NOMO-1 treated with dmso at 0.1 percent for 144 hours (cell line): ENCODE data around the gene OR6V1.
"Not testable (repeated sequence)": the region's sequence is repeated elsewhere in the genome, so short reads cannot be mapped to it uniquely, and the experiment has no call there.

Experiments used
- DNase-seq: peaks from one replicate; lab custom pipeline; 2025; ENCODE audit not compliant: unreplicated experiment; lab: John Stamatoyannopoulos, UW

Gene OR6V1

GRCh38 chr7:143042159-143042789, 9.9 kb upstream of the OR6V1 start:
- no peak for DNase-seq

GRCh38 chr7:143042790-143043271, 9.3 kb upstream of the OR6V1 start:
- DNase-seq: no peak

- DNase-seq: no peak
These were observed 8.8 kb upstream of the OR6V1 start for GRCh38 chr7:143043391-143043790.

- no peak for DNase-seq
These were observed 5.7 kb upstream of the OR6V1 start for GRCh38 chr7:143046426-143046851.

- peak; percentile 13 for DNase-seq
These were observed 4.8 kb upstream of the OR6V1 start for GRCh38 chr7:143047326-143047725.

GRCh38 chr7:143048827-143049226, 3.3 kb upstream of the OR6V1 start:
- DNase-seq: no peak

- DNase-seq: no peak
These were observed 2.8 kb upstream of the OR6V1 start for GRCh38 chr7:143049362-143049761.

- DNase-seq: no peak
These were observed 1.2 kb upstream of the OR6V1 start for GRCh38 chr7:143050931-143051330.

GRCh38 chr7:143054621-143055020, 2.5 kb downstream of the OR6V1 start:
- DNase-seq: no peak

GRCh38 chr7:143055754-143056153, 3.6 kb downstream of the OR6V1 start:
- DNase-seq: no peak

GRCh38 chr7:143063741-143064140, 11.6 kb downstream of the OR6V1 start:
- no peak for DNase-seq

GRCh38 chr7:143068446-143068845, 16.3 kb downstream of the OR6V1 start:
- DNase-seq: no peak

GRCh38 chr7:143069912-143070500, 17.9 kb downstream of the OR6V1 start:
- no peak for DNase-seq

GRCh38 chr7:143073556-143073955, 21.4 kb downstream of the OR6V1 start:
- no peak for DNase-seq

GRCh38 chr7:143074141-143074540, 22.0 kb downstream of the OR6V1 start:
- DNase-seq: no peak

GRCh38 chr7:143085109-143085508, 33.0 kb downstream of the OR6V1 start:
- DNase-seq: peak; percentile 14

- DNase-seq: not testable (repeated sequence)
These were observed 33.5 kb downstream of the OR6V1 start for GRCh38 chr7:143085610-143086009.

GRCh38 chr7:143088549-143089231, 36.5 kb downstream of the OR6V1 start:
- not testable (repeated sequence) for DNase-seq

GRCh38 chr7:143096146-143096545, 44.0 kb downstream of the OR6V1 start:
- no peak for DNase-seq

- not testable (repeated sequence) for DNase-seq
These were observed 47.4 kb downstream of the OR6V1 start for GRCh38 chr7:143099579-143099978.
